ENCODE data around the gene ZNF747.

ZNF747 gene

DNA sequence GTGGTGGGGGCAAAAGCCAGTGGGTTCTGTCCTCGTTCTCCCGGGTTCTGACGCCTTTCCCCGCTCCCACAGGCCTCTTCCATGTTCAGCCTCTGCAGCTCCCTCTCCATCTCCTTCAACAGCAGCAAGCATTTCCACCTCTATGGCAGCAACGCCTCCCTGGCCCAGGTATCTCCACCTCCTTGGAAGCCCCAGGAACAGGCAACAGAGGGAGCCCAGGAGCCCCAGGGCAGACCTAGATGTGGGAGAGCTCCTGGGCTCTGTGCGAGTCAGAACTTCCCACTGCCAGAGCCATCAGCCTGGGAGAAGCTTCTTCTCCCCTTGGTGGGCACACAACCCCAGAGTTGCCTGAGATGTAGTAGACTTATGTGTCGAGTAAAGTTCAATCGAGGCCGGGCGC lies 16.1 kb downstream of the ZNF747 start:
- ATAC-seq (no peak), DNase-seq (no peak)

GRCh38 chr16:30515275-30515674 lies 19.4 kb downstream of the ZNF747 start:
- ATAC-seq (no peak), DNase-seq (no peak)

DNA sequence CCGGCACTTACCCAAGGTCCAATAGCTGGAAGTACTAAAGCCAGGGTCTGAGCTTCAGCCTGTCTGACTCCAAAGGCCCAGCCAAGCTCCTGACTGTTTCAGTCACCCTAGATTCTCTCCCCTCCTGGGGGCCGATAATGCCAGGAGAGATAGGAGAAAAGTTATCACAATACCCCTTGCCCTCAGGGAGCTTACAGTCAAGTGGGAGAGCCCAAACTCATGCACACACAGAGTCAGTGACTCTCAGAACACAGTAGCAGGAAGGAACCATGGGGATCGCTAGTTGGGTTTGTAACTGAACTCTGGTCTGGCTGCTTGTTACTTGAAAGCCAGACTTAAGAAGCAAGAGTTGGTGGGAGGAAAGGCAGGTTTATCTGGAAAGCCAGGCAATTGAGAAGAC lies 23.1 kb downstream of the ZNF747 start:
- ATAC-seq = no peak
- no peak for DNase-seq

DNA sequence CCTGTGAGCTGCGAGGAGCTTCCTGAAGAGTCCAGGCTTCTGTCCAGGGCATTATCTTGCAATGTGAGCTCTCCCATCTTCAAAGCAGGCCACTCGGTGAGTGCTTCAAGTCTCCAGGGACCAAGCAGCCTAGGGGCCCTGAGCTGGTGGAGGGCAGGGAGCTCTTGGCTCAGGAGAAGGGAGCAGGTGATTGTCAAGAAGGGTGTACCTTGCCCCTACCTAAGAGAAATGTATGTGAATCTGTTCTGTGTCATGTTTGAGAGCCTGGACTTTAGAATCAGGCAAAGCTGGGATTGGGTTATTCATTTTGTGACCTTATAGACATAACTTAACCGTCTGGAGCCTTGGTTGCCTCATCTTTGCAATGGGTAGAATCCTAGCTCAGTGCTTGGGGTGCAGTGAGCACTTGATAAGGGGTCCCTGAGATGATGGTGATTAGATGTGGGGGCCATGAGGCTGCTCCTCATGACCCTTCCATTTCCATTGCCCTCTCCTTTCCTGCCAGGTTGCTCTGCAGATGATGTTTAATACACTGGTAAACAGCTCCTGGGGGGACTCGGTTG lies 24.2 kb downstream of the ZNF747 start:
- DNase-seq (no peak), ATAC-seq (no peak)

DNA sequence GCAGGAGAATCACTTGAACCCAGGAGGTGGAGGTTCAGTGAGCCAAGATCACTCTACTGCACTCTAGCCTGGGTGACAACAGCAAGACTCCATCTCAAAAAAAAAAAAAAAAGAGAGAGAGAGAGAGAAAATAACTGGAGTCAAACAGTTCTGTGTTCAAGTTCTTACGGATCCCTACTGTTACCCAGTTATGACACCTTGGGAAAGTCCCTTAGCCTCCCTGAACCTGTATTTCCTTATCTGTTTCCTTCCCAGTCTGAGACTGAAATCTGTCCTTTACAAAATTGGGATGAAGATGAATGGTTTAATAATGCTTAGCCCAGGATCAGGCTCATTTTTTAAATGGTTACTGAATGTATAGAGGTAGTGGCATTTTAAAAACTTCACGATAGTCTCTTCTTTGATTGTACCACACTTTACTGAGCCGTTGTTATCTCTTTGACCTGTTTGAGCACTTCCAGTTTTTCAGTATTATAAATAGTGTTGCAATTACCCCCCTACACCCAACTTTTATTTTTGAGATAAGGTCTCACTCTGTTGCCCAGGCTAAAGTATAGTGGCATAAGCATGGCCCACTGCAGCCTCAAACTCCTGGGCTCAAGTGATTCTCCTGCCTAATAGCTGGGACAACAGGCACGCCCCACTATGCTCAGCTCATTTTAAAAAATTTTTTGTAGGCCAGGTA lies 25.4 kb downstream of the ZNF747 start:
- no peak for DNase-seq
- no peak for ATAC-seq

GRCh38 chr16:30503403-30504296 lies 31.0 kb downstream of the ZNF747 start:
- no peak for DNase-seq
- no peak for ATAC-seq

GRCh38 chr16:30499284-30499683 lies 35.4 kb downstream of the ZNF747 start:
- DNase-seq (no peak), ATAC-seq (no peak)

GRCh38 chr16:30494709-30495108 lies 39.9 kb downstream of the ZNF747 start:
- ATAC-seq = no peak

GRCh38 chr16:30493941-30494488 lies 40.6 kb downstream of the ZNF747 start:
- no peak for DNase-seq
- no peak for ATAC-seq

More at GRCh38 chr16:30494709-30495108, 39.9 kb downstream of the ZNF747 start:
- no peak for DNase-seq

GRCh38 chr16:30491744-30492308 lies 42.8 kb downstream of the ZNF747 start:
- ATAC-seq (peak; percentile 62), DNase-seq (no peak)

DNA sequence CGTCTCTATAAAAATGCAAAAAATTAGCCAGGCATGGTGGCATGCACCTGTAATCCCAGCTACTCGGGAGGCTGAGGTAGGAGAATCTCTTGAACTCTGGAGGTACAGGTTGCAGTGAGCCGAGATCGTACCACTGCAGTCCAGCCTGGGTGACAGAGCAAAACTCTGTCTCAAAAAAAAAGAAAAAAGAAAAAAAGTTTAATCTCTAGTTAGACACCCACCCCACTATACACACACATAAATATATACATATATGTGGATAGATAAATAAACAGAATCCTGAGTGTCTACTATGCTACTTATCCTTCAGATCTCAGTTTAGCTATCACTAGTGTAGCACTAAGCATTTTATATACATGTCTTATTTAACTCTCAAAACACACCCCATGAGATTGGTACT lies 43.4 kb downstream of the ZNF747 start:
- DNase-seq = no peak
- no peak for ATAC-seq

DNA sequence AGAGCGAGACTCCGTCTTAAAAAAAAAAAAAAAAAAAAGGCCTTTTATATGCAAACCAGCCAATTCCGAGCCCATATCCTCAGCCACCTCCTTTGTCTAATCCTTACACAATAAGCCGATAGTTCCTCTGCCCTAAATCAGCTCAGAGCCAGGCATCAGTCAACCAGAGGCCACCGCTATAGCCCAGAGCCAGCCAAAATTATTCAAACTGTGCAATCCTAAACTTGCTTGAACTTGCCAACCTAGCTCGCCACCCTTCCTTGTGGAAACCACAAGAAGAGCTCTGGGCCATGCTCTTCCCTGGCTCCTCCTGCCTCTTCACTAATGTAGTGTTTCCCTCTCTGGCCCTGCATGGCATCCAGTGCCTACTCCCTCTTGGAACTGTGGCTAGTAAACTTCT lies 44.4 kb downstream of the ZNF747 start:
- ATAC-seq = no peak
- DNase-seq = no peak

DNA sequence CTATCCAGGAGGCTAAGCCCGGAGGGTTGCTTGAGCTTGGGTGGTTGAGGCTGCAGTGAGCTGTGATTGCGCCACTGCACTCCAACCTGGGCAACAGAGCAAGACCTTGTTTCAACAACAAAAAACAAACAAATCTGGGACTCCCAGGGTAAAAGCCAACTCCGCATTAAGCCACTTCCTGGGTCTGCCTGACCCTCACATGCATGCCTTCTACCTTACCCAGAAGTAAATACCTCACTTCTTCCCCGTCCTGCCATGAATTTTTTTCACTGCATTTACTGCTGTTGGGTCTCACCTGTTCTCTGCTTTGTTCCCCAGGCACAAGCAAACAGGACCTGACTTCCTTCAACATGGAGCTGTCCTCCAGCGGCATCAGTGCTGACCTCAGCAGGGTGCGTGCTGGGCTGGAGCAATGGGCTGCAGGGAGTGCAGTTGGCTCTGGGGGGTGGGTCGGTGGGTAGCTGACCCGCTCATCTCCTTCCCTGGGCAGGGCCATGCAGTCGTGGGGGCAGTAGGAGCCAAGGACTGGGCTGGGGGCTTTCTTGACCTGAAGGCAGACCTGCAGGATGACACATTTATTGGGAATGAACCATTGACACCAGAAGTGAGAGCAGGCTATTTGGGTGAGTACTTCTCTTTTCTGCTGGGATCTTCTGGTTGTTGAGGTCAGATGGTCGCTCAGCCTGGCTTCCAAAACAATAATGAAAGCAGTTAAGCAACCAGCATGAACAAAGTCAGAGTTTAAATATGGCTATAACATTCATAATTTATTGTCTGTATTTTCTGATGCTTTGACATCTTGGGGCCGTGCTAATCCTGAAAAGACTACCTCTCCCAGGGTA lies 45.7 kb downstream of the ZNF747 start:
- DNase-seq (no peak), ATAC-seq (no peak)

DNA sequence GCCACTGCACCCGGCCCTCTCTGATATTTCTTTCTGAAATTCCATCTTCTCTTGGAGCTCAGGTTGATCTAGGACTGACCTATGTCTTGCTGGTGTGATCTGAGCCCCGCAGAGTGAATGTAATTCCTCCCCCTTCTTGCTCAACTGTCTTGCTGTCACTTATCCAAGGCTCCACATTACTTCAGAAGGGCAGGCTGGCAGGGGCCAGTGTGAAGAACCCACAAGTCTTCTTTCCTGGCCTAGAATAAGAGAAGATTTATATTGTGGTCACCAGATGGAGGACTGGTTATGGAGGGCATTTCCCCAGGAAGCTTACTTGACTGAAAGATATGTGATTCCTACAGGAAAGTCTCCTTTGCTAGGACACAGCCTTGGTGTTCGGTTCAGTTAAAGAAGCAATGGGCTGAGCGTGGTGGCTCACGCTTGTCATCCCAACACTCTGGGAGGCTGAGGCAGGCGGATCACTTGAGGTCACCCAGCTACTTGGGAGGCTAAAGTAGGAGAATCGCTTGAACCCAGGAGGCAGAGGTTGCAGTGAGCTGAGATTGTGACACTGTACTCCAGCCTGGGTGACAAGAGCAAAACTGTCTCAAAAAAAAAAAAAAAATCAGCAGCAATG lies 48.7 kb downstream of the ZNF747 start:
- ATAC-seq = no peak
- DNase-seq = no peak

- ATAC-seq (no peak), DNase-seq (no peak)
Observed at GRCh38 chr16:30484887-30485286, 49.8 kb downstream of the ZNF747 start.

GRCh38 chr16:30482366-30482765 lies 52.3 kb downstream of the ZNF747 start:
- DNase-seq (no peak), ATAC-seq (no peak)

- DNase-seq (no peak), ATAC-seq (no peak)
Observed at GRCh38 chr16:30481381-30481780, 53.3 kb downstream of the ZNF747 start.
